Measurements from ENCODE around the gene ZNF821.

- TF ChIP-seq EZH2 (IDR thresholded peaks at IDR 0.05) = no peak
- TF ChIP-seq POLR2AphosphoS5 (IDR thresholded peaks at IDR 0.05; ENCODE audit: borderline replicate concordance, low read depth, low read length) = no peak
- TF ChIP-seq FOXP2 (optimal IDR thresholded peaks at IDR 0.05; ENCODE audit: control extremely low read depth, extremely low read length, insufficient read depth) = no peak
These were observed 37.6 kb downstream of the ZNF821 start for GRCh38 chr16:71846431-71846830.

All from SK-N-MC (cell line).